IPS-11a (cell line): ENCODE data around the gene SDHA.
"Not testable (repeated sequence)": the region's sequence is repeated elsewhere in the genome, so short reads cannot be mapped to it uniquely, and the experiment has no call there.

Source experiments
- H3K4me3 ChIP-seq: one replicate; pipeline ENCODE4 v1.5.1; 2013; ENCODE audit warnings: low read depth, low read length, control low read depth

The SDHA gene

DNA sequence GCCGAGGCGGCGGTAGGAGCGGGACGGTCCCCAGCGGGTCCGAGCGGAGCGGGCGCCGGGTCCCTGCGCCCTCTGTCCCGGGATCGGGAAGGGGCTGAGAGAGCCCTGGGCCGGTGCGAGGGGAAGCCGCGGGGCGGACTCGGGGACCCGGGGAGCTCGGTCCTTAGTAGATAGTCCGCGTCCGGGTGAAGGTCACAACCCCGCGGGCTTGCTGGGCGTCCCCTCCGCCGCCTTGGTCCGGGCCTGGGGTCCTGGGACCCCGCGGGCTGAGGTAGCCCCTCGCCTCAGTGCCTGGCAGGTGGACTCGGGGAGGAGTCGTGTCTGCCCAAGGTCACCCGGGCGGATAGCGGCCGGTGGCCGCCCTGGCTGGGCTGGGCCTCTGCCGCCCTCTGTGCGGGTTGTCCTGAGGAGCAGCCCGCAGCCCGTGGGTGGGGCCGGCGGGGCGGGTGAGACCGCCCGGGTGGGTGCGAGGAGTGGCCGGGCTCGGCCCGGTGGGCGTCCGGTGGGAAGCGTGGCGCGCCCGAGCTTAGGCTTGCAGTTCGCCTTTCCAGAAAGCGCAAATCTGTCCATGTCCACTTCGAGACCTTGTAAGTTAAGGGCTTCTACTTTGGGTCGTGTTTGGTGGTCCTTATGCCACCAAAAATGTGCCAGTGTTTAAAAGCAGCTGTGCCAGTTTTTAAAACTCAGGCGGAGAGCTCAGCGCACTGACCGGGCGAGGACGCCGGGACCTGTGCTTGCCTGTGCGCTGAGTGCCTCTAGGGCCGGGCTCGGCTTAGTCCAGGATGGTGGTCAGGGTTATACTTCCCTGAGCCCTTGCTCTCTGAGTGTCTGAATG is 554 bp downstream of the SDHA start:
- H3K4me3 ChIP-seq, result peak overlapping the region; percentile 81

DNA sequence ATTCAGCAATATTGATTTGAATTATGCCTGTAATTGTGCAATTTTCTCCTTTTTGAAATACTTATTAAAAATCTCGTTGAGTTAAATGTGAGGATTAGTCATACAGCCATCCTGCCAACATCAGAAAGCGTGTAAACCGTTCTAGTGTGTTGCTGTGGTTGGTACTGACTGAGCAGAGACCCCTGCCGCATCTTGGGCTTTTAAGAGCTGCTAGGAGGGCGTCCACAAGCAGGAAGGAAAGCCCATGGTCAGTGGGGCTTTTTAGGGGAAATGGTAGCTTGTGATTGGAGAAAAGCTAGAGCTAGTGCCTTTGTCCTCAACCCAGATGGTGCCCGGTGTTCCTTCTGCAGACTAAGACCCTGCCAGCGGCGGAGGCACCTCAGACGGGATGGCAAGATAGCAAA is 1.3 kb downstream of the SDHA start:
- peak overlapping the region; percentile 81 for H3K4me3 ChIP-seq

DNA sequence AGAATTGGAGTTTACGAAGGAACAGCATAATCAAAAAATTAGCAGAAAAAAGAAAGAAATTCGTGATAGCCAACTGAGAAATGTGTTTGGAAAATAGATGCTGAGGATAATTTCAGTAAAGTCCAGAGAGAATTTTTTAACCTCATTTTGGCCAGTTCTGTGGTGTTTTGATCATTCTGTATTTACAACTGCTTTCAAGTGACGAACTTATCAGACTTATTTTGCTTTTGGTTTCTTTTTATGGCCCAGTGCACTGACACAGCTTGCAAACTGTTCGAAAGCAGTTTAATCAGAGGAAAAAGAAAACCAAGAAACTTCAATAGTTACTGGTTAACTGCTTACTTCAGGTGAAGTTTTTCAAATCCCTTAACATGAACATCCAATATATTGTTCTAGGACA is 1.9 kb downstream of the SDHA start:
- H3K4me3 ChIP-seq, result no peak overlapping the region

DNA sequence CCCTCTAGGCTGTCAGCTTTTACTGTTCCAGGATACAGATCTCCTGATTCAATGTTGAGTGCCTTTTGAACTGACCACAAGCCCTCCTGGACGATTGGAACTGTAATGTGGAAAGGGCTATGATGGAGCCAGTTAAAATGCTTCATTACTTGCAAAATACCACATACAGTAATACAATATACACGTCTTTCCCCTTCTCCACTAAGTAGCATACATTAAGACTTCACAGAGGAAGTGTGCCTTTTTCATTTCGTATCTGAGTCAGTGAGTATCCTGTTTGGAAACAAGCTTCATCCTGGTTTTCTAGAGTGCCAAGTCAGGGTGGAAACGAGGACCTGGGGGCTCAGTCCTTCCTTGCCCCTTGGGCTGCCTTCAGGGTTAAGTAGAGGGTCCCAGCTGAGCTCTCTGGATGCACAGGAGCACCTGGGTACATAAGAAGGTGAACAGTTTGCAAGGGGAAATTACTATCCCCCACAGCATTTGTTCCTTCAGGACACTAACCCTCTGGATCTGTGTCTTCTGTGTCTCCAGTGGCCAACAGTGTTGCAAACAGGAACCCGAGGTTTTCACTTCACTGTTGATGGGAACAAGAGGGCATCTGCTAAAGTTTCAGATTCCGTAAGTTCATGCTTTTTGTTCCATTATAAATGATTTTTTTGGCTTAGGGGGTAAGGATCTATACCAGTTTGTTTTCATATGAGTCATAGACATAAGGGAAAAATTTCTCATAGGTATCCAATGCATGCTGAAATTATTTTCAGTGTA is 5.0 kb downstream of the SDHA start:
- H3K4me3 ChIP-seq, result not testable (repeated sequence)

DNA sequence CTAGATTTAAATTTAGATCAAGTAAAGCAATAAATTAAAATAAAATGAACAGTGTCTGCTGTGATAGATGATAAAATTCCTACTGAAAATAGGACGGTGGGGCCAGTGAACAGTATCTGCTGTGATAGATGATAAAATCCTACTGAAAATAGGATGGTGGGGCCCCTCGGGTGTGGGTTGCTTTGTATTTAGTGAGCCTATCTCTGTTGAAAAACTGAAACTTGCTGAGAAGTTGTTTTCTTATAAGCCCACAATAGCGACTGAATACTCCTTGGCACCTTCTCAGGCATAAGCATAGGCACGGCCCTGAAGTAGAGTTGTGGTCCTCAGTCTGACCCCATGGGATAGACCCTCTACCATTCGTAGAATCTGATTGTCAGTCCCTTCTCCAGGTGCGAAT is 5.7 kb downstream of the SDHA start:
- no peak overlapping the region for H3K4me3 ChIP-seq

DNA sequence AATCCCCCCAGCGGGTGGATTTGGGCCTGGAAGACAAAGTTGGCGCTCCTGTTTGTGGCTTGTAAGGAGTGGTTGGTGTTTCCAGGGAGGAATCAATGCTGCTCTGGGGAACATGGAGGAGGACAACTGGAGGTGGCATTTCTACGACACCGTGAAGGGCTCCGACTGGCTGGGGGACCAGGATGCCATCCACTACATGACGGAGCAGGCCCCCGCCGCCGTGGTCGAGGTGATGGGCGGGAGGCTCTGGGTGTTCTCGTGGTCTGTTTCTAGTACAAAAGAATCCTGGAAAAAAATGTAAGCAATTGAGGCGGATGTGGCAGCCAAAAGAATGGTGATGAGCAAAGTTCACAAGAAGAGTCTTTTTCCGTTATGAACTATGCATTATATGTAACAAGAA is 7.2 kb downstream of the SDHA start:
- no peak overlapping the region for H3K4me3 ChIP-seq

DNA sequence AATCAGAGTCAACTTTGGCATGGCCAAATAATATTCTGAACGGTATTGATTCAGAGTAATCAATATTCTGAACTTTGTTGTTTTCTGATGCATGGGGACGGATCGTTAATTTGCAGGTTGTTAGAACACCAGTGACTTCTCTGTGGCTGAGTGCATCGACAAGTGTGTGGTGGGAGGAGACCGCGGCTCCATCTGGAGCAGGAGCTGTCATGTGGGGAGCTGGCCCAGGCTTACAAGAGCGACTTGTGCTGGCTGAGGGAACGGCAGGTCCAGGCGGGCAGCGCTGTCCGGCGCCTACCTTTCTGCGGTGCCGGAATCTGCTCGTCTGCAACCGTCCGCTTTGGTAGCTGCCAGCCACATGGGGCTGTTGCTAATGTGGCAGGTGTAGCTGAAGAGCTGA is 9.3 kb downstream of the SDHA start:
- not testable (repeated sequence) for H3K4me3 ChIP-seq

DNA sequence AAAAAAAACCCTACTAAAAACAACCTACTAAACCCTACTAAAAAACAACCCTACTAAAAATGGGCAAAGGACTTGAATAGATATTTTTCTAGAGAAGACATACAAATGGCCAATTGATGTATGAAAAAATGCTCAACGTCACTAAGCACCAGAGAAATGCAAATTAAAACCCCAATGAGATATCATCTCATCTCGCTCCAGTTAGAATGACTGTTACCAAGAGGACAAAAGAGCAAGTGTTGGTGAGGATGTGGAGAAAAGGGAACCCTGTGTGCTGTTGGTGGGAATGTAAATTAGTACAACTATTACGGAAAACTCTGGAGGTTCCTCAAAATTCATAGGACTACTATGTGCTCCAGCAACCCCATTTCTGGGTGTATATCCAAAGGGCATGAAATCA is 10.8 kb downstream of the SDHA start:
- H3K4me3 ChIP-seq, result no peak overlapping the region

DNA sequence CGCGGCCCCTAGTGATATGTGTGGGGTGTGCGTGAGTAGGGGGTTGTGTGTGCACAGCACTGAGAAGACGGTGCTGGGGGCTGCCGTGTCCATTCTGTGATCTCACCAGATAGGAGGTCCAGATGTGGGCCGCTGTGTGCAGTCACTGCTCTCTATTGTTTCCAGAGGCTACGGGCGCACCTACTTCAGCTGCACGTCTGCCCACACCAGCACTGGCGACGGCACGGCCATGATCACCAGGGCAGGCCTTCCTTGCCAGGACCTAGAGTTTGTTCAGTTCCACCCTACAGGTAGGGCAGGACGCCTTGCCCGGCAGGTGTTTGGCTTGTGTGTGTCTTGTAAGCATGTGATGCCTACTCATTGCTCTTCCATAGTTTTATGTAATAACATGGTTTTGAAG is 12.6 kb downstream of the SDHA start:
- H3K4me3 ChIP-seq, result no peak overlapping the region

DNA sequence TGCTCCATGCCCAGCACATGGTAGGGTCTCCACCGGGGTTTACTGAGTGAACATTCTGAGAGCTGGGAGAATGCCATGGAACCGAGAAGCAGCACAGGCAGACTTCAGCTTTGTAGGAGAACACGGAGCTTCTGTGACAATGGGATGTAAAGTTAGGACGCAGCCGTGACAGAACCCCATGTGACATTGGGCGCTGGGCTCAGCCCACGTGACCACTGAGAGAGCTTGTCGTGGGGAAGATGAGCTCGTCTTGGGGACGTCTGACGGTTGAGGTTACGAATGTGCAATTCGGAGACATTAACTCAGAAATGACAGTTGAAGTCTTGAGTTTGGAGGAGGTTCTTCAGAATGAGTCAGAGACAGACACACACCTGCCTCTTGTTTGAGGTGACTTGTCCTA is 13.5 kb downstream of the SDHA start:
- no peak overlapping the region for H3K4me3 ChIP-seq

DNA sequence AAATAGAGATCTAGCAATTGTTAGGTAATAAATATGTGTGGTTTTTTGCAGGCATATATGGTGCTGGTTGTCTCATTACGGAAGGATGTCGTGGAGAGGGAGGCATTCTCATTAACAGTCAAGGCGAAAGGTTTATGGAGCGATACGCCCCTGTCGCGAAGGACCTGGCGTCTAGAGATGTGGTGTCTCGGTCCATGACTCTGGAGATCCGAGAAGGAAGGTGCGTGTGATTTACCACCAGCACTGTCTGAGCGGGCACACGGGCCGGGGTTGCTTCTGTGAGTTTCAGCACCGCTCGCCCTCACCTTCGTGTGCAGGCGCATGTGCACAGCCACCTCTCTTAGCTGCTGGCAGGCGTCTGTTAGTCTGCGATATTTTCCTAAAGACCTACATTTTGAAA is 15.3 kb downstream of the SDHA start:
- H3K4me3 ChIP-seq, result not testable (repeated sequence)

DNA sequence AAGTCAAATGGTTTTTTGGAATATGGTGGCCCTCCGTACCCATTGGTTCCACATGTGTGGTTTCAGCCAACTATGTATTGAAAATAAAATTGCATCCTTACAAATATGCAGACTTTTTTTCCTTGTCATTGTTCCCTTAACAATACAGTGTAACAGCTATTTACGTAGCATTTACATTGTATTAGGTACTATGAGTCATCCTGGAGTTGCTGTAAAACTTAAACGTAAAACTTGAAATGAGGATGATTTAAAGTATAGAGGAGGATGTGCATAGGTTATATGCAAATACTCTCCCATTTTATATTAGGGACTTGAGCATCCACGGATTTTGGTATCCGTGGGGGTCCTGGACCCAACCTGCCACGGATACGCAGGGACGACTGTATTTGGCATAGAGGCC is 16.3 kb downstream of the SDHA start:
- H3K4me3 ChIP-seq, result no peak overlapping the region

DNA sequence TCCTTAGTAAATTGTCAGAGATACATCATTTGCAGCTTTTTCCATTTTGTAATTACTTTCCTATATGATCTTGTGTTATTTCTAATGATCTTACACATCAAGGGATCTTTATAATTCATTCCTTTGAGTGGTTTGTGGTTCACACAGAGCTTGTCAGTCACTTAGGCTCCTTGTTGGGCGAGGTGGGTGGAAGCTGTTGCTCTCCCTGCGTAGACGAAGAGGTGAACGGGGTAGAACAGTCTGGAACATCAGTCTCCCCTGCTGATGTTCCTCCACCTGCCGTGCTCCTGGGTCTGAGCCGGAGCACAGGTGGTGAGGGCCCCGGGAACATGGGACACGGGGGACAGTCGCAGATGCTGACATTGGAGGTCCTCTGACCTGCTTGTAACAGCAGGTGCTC is 17.4 kb downstream of the SDHA start:
- not testable (repeated sequence) for H3K4me3 ChIP-seq

DNA sequence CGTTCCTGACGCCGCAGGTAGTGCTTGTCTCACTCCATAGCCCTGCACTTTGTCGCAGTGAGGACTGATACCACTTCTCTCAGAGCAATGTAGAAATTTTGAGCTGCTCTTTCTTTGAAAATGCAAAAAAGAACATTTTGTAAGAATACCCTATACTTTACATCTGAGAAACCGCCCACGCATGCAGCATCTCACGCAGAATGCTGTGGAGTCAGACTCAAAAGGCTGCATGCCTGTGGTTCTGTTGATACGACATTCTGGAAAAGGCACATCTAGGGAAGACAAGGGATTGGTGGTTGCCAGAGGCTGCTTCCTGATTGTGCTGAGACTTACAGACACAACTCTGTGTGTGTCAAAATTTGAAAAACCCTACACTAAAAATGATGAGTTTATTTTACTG is 19.8 kb downstream of the SDHA start:
- not testable (repeated sequence) for H3K4me3 ChIP-seq

DNA sequence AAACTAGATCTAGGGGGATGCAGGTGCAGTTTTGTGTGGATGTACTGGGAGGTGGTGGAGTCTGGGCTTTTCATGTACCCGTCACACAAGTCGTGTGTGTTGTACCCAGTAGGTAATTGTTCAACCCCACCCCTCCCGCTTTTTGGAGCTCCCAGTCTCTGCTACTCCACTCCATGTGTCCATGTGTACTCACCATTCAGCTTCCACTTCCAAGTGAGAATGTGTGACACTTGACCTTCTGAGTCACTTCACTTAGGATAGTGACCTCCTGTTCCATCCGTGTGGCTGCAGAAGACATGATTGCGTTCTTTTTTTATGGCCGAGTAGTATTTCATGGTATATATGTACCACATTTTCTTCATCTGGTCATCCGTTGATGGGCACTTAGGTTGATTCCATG is 22.4 kb downstream of the SDHA start:
- H3K4me3 ChIP-seq, result not testable (repeated sequence)

DNA sequence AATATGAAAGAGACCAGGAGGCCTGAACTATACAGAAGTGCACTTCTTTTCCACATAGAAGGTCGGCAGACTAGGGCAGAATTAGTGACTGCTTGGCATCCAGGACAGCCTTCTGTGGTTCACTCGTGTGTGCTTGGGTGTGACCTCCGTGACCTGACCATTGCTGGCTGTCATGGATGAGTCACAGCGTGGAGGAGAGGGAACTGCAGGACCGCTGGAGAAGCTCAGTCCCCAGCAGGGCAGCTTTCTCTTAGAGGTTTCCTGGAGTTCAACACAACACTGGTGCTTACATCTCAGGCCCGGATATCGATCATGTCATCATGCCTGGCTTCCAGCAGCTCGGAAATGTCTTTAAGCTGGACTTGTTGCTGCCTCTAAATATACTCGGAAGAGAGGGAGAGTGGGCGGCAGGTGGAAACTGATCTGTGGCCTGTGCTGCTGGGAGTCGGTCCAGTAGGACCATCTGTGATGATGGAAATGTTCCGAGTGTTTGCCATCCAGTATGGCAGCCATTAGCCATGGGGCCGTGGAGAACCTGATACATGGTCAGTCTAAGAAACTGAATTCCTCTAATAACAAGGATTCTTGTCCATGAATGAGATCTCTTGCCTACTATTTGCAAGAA is 23.0 kb downstream of the SDHA start:
- H3K4me3 ChIP-seq, result not testable (repeated sequence)

DNA sequence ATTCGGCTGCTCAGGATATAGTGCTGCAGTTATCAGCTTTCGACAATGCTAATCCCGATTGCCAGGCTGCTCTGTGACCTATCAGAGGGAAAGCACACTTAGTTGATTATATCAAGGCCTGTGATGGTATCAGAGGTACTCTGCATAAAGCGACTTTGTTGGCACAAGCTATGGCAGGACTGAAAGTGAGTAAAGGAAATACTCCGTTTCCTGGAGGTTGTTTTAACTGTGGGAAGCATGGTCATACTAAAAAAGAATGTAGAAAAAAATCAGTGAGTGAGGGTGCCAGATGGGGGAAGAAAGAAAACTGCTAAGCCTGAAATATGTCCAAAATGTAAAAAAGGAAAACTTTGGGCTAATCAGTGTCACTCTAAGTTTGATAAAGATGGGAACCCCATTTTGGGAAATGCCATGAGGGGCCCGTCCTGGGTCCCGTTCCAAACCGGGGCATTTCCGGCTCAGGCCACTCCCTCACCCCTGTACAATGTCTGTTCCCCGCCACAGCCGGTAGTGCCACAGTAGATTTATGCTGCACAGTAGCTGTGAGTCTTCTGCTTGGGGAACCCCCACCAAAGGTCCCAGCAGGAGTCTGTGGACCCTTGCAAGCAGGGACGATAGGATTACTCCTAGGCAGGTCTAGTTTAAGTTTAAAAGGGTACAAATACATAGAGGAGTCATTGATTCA is 25.7 kb downstream of the SDHA start:
- H3K4me3 ChIP-seq, result not testable (repeated sequence)

DNA sequence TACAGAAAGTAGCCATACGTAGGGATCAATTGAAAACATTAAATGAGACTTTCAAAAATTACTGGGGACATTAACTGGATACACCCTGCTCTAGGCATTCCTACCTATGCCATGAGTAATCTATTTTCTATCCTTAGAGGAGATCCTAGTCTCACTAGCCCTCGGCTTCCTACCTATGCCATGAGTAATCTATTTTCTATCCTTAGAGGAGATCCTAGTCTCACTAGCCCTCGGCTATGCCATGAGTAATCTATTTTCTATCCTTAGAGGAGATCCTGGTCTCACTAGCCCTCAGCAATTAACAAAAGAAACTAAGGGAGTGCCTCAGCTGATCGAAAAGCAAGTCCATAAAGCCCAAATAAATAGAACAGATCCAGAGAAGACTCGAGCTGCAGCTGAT is 27.6 kb downstream of the SDHA start:
- not testable (repeated sequence) for H3K4me3 ChIP-seq

DNA sequence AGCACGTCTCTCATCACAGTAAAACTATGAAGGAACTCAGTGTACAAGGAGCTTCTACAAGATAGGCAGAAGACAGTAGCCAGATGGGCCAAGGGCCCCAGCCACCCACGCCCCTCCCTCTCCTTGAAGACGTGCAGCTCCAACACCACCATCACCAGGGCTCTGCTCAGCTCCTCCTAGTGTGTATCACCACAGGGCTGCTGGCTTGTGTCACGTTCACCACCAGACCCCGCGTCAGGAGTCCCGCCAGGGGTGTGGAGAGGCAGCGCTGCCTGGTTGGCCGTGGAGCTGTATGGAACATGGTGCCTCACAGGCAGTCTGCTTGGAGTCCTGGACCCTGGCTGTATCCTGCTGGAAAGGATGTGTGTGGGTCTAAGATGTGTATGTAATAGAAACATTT is 32.3 kb downstream of the SDHA start:
- H3K4me3 ChIP-seq, result not testable (repeated sequence)

DNA sequence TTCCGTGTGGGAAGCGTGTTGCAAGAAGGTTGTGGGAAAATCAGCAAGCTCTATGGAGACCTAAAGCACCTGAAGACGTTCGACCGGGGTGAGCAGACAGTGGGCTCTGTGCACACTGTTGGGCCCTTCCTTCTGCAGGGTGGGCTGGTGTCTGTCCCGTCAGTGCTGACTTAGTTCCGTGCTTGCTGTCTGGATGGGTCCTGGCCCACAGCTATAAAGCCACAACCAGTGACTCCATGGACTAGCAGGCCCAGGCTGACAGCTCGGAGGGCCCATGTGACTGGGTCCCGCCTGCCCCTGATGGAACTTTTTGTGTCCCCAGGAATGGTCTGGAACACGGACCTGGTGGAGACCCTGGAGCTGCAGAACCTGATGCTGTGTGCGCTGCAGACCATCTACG is 32.9 kb downstream of the SDHA start:
- H3K4me3 ChIP-seq, result not testable (repeated sequence)

DNA sequence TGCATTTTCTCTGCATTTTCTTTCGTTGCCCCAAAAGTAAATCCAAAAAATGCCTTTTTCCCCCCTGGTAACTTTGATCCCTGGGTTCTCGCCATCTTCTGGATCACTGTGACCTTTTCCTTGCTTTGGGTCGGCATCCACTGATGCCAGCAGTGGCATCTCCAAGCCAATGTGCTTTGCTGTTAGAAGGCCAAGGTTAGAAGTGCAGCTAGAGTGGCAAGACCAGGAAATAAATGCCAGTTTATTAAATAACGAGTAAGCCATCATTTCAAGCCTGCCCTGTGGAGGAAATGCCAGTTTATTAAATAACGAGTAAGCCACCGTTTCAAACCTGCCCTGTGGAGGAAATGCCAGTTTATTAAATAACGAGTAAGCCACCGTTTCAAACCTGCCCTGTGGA is 33.4 kb downstream of the SDHA start:
- not testable (repeated sequence) for H3K4me3 ChIP-seq
